Activated CD4-positive, alpha-beta T cell treated with anti-CD3 and anti-CD28 coated beads, Interleukin-2, amount 50 U/mL, for 16 hours (primary cell): ENCODE results near the gene ZC3H10.
A peak's percentile ranks its signal among the peaks of the same experiment; 100 is the strongest.
"Not testable (repeated sequence)": the region's sequence is repeated elsewhere in the genome, so short reads cannot be mapped to it uniquely, and the experiment has no call there.

Experiments used
- DNase-seq: peaks from one replicate; pipeline ENCODE4 v3.0.0-alpha.2; 2020

Gene ZC3H10

GRCh38 chr12:56156464-56157200 lies 38.6 kb downstream of the ZC3H10 start:
- not testable (repeated sequence) for DNase-seq

- DNase-seq = peak; percentile 64
These were observed 39.3 kb downstream of the ZC3H10 start for GRCh38 chr12:56157201-56158028.

GRCh38 chr12:56158029-56158925 lies 40.2 kb downstream of the ZC3H10 start, which contains the start of gene MYL6:
MYL6 (plus strand) TSS chr12:56158359; CDS start chr12:56158402, 43 bp downstream.
- DNase-seq = peak; percentile 97

DNA sequence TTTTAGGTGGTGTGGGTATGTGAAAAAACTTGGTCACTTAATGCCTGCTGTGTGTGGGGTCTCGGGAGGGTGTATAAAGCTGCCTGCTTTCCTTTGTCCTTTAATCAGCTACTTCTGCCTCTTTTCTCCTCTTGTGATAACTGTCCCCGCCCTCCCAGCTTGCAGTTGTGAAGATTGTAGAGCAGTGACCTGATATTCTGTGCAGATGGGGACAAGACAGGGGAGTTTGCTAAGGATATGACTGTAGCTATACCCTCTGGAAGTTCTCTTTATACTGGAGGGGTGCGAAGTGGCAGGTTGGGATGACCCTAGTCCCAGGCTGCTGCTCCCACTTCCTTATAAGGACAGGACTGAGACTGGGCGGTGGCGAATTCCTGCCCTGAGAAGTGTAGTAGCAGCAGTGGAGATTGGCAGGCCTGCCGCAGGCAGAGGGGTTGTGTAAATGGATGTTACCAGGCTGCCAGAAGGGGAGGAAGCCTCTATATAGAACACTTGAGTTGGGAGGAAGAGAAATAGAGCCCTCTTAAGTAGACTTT lies 40.9 kb downstream of the ZC3H10 start:
- peak; percentile 45 for DNase-seq

DNA sequence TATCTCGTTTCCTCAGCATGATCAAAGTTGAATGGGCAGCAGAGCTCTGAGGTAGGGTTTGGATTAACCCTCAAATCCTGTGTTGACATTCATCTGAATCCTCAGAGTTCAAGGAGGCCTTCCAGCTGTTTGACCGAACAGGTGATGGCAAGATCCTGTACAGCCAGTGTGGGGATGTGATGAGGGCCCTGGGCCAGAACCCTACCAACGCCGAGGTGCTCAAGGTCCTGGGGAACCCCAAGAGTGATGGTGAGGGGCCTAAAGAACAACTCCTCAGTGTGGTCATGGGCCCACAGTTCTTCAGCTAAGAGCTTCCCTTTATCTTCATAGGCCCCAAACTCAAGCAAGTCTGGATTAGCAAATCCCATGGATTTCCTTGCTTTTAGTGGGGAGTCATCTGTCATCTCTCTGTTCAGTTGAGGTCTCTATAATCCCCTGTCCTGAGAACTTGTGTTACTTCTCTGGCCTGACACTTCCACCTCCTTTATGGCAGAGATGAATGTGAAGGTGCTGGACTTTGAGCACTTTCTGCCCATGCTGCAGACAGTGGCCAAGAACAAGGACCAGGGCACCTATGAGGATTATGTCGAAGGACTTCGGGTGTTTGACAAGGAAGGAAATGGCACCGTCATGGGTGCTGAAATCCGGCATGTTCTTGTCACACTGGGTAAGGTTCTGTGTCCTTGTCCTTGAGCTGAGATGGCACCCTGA lies 41.6 kb downstream of the ZC3H10 start:
- no peak for DNase-seq

- DNase-seq = peak; percentile 75
These were observed 42.2 kb downstream of the ZC3H10 start for GRCh38 chr12:56160193-56160763.

DNA sequence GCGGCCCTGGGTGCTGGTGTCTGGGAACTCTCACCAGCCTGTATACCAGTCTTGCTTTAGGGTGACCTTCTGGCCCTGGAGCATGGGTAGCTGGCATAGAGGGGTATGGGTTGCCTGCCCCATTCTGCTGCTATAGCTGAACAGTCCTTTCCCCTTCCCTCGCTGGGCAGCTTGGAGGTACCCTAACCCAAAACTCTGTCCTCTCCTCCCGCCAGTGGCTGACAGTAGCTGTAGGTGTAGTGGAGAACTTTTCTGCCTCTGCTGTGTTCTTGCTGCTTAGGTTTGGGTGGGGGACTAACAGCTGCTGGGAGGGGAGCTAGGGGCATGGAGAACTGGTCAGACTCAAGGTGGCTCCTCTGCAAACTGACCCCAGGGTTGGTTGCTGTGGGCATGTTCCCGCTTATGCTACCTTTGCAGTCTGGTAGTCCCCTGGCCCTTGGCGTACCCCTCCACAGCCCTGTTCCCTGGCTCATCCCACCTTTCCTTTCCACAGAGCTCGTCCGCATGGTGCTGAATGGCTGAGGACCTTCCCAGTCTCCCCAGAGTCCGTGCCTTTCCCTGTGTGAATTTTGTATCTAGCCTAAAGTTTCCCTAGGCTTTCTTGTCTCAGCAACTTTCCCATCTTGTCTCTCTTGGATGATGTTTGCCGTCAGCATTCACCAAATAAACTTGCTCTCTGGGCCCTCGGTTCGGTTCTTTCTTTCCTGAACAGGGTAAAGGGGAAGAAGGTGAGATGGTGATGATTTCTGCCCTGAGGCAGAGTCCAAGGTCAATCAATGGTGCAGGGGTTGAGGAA lies 43.0 kb downstream of the ZC3H10 start:
- DNase-seq = no peak

GRCh38 chr12:56161690-56162351 lies 43.8 kb downstream of the ZC3H10 start:
- DNase-seq = no peak

- DNase-seq = no peak
These were observed 44.6 kb downstream of the ZC3H10 start for GRCh38 chr12:56162468-56163290.

DNA sequence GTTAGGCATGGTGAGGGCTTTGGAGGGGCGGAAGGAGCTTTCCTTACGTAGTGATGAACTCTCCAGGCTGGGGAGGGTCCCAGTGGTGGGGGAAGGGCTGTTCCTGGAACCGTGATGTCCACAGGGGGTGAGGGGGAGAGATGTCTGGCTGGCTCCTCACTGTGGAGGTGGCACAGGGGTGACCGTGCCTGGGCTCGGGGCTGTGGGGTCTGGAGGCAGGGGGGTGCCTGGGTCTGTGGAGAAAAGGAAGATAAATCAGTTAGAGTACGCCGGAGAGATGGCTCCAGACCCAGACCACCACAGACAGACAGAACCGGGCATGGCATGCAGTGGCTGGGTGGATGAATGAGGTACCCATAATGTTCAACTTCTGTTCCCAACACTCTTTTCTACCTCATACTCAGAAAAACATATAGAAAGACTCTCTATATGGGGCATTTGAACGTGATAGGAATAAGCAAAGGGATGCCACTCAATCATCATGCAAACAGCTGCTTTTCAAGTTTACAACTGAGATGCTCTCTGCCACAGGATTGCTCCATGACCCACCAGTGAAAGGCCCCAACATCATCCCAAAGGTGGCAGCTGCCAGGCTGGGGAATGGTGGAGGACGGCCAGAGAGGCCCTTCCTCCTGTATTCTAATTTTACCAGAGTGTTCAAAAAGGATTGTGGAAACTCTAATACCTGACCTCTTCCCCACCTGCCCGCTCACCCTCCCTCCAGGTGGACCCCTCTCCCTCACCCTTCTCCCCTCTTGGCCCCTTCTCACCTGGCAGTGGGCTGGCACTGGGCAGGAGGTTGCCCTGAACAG lies 45.7 kb downstream of the ZC3H10 start:
- no peak for DNase-seq

DNA sequence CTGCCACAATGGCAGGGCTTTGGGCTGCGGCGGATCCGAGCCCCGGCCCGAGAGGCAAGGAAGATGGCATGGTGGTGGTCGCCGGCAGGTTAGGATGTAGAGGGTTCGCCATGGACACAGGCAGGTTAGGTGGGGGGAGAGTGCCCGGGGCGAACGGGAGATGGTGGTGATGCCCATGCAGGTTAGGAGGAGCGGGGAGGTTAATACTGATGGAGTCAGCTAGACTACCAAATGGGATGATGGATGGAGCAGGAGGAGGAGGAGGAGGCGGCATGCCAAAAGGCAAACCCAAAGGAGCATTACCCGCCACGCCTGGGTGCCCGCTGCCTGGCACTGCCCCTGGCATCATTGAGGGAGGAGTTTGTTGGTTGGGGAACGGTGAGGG lies 46.3 kb downstream of the ZC3H10 start:
- no peak for DNase-seq

GRCh38 chr12:56165369-56165768 lies 47.3 kb downstream of the ZC3H10 start:
- no peak for DNase-seq

- no peak for DNase-seq
These were observed 51.2 kb downstream of the ZC3H10 start for GRCh38 chr12:56169229-56169759.

DNA sequence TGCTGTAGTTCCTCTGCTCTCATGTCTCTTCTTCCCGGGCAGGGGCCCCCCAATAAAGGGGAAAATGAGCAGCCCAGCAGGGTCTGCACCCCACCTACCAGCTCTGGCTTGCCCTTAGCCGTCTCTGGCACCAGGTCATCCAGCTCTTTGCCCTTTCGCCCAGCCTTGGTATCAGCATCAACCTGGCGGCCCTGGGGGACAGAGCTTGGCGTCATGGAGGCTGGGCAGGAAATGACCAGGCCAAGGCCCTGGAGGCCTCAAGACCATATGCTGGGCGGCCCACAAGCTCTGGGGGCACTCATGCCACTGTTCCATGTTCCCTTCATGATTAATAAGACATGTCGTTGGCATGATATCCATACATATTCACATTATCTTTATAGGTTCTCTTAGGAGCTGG lies 54.8 kb downstream of the ZC3H10 start:
- no peak for DNase-seq
